Fibroblast of skin of back (primary cell): Measurements from ENCODE around the gene CCDC117. TPM values are rescaled to one million over a fixed set of nuclear protein-coding genes. Genes with fewer than 3 reads are reported as not detected.
A peak's percentile ranks its signal among the peaks of the same experiment; 100 is the strongest.
"Not testable (repeated sequence)": the region's sequence is repeated elsewhere in the genome, so short reads cannot be mapped to it uniquely, and the experiment has no call there.

Experiments used
- DNase-seq: peaks from one replicate; pipeline ENCODE4 v3.0.0-alpha.2; 2013
- polyA plus RNA-seq, 2 experiments: library from polyadenylated mRNA; unstranded; fragments of 120-200 nt; gene quantifications; one replicate each; pipeline ENCODE4 v1.2.1, GENCODE V29; 2013; ENCODE audit not compliant: insufficient read length in 2 of 2

CCDC117 gene
- polyA plus RNA-seq (2013, experiment 1 of 2; ENCODE audit: insufficient read length), result 15.8 TPM
- 16.6 TPM for polyA plus RNA-seq (2013, experiment 2 of 2; ENCODE audit: insufficient read length)

DNA sequence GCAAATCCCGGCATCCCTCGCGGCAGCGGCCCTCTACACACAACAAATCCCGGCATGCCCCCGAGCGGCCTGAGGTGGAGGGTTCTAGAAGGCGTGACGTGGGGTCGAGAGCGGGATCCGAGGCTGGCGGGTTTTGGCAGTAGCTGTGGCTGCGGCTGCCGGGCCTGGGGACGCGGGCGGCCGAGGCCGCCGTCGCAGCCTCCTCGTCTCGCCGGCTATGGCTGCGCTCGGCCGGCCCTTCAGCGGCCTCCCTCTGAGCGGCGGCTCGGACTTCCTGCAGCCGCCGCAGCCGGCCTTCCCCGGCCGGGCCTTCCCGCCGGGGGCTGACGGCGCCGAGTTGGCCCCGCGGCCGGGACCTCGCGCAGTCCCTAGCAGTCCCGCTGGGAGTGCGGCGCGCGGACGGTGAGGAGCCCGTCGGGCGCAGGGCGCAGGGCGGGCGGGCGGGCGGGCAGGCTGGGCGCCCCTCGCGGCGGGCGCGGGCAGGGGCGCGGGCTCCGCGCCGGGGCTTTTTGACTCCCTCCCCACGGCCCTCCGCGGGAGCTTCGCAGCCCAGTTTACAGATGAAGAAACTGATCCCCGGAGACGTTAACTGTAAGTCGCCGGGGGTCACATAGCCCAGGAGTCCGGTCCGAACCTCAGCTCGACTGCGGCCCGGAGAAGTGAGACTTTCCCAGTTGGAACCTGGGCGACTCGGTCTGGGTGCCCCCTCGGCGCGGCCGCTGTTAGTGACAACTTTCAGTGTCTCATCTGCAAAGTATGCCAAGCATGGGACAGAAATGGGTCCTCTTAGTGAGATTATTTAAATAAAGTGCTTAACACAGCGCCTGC lies at the start of gene CCDC117:
TSS of gene CCDC117 (plus strand) at position 63 of the 828 bp plus-strand sequence. CDS start at position 218, 155 bp downstream.
- DNase-seq, result peak; percentile 96

- DNase-seq, result no peak
These were observed 44.5 kb upstream of the CCDC117 start for GRCh38 chr22:28728002-28728401.

DNA sequence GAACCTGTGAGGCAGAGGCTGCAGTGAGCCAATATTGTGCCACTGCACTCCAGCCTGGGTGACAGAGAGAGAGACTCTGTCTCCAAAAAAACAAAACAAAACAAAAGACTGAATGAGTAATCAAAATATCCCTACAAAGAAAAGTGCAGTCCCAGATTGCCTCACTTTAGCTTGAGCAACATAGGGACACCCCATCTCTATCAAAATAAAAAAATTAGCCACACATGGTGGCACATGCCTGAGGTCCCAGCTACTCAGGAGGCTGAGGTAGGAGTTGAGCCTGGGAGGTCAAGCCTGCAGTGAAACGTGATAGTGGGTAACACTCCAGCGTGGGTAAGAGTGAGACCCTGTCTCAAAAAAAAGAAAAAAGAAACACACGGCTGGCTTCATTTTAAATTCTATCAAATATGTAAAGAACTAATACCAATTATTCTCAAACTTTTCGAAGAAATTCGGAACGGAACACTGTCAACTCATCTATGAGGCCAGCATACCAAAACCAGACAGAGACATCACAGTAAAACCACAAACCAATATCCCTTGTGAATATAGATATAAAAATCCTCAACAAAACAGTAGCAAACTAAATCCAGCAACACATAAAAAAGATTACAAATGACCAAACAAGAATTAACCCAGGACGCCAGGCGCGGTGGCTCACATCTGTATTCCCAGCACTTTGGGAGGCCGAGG lies 43.7 kb upstream of the CCDC117 start:
- DNase-seq, result peak; percentile 23

- DNase-seq, result no peak
These were observed 42.3 kb upstream of the CCDC117 start for GRCh38 chr22:28730179-28730578.

GRCh38 chr22:28734393-28734792 lies 38.1 kb upstream of the CCDC117 start:
- no peak for DNase-seq

- no peak for DNase-seq
These were observed 36.0 kb upstream of the CCDC117 start for GRCh38 chr22:28736301-28737155.

DNA sequence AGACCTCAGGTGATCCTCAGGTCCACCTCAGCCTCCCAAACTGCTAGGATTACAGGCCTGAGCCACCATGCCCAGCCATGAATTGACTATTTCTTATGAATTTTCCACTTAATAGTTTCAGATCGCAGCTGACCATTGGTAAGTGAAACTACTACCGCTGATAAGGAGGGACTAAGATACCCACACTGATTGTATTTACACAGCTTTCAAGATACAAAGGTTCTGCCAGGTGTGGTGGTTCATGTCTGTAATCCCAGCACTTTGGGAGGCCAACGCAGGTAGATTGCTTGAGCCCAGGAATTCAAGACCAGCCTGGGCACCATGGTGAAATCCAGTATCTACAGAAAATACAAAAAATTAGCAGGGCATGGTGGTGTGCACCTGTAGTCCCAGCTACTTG lies 34.8 kb upstream of the CCDC117 start:
- DNase-seq, result no peak

GRCh38 chr22:28738876-28739275 lies 33.6 kb upstream of the CCDC117 start:
- not testable (repeated sequence) for DNase-seq

DNA sequence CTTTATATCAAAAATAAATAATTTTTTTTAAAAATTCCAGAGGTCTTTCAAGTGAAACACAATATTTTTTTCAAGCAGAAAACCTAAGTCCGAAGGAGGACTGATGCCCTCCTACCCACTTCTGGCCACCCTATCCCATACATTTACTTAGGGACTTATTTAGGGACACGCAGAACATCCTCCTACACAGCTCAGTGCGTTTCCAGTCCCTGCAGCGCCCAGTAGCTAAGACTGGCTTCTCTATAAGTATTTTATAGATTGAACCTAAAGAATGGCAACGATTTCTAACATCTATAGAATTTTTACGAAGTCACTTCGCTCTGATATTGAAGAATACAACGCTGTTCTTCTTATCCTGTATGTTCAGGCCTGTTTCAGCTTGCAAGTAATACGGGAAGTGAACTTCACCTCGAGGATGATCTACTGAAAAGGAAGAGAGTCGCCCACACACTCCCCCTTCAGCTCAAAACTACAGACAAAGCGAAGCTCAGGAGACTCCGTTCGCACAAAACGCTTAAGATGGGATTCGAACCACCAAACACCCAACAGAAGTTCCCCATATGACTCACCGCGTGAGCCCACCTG lies 31.2 kb upstream of the CCDC117 start:
- no peak for DNase-seq

DNA sequence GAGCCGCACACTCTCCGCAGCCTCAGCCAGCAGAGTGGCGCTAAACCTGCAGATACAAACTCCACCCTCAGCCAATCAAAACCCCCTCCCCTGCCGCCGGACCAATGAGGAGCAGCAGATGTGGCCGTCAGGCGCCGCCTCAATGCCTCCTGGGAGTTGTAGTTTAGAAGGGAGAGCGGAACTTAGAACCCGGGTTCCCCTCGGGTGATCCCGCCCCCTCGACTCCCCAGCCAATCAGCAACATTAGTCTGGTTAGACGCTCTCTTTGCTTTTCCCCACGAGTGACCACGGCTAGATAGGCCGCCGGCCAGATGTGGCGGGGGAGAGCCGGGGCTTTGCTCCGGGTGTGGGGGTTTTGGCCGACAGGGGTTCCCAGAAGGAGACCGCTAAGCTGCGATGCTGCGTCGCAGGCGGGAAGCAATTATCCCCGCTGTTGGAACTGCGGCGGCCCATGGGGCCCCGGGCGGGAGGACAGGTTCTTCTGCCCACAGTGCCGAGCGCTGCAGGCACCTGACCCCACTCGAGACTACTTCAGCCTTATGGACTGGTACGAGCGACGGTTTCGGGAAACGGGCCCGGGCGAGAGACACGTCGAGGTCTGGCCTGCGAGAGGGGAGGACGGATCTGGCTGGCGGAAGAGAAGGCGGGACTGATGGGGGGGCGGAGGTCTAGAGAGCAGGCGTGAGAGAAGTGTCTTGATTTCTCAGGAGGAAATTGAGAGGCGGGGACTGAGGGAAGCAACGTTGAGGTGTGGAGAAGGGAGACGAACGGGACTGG lies 30.5 kb upstream of the CCDC117 start, which contains the start of the genes CHEK2 and HSCB:
TSS of gene CHEK2 (minus strand) at position 36 of the 777 bp plus-strand sequence. CDS start 7,099 bp downstream, outside the sequence.
TSS of gene HSCB (plus strand) at position 255 of the 777 bp plus-strand sequence. CDS start at position 312, 57 bp downstream.
- DNase-seq, result peak; percentile 99

DNA sequence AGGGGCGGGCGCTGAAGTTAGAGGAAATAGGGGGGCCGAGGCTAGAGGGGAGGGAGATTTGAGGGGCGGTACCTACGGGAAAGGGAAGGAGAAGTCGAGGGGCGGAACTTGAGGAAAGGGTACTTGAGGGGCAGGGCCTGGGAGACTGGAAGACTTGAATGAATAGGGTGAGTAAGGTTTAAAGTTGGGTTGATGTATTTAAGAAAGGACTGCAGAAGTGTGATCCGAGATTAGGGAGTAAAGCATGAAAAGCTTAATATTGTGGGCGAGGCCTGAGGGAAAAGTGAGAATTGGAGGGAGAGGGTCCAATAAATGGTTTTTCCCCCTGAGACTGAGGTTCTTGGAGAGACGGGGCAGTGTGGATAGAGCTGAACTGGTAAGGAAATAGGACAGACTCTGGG lies 29.9 kb upstream of the CCDC117 start:
- DNase-seq, result no peak

- no peak for DNase-seq
These were observed 28.6 kb upstream of the CCDC117 start for GRCh38 chr22:28743852-28744251.

DNA sequence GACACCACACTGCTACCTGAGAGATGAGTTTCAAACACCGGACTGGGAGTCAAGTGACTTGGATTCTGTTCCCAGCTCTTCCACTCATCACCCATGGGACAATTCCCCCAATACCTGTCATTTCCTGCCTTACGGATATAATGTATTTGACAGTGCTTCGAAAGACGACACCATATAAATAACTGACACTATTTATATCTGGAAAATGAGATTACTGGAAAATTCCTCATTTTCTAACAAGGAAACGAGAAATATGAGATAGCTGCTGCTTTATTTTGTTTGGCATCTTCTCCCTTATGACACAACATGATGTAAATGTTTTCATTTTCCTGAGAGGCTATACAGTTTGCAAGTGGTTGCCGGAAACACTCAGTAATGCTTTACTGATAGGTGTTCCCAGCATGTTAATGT lies 22.0 kb upstream of the CCDC117 start:
- DNase-seq, result peak; percentile 94

GRCh38 chr22:28754512-28754911 lies 18.0 kb upstream of the CCDC117 start:
- DNase-seq, result not testable (repeated sequence)

- no peak for DNase-seq
These were observed 12.5 kb upstream of the CCDC117 start for GRCh38 chr22:28759861-28760560.

DNA sequence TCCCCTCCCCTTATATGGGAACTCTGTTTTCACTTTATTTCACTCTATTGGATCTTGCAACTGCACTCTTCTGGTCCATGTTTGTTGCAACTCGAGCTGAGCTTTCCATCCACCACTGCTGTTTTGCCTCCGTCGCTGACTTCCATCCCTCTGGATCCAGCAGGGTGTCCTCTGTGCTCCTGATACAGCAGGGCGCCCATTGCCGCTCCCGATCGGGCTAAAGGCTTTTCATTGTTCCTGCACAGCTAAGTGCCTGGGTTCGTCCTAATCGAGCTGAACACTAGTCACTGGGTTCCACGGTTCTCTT lies 11.1 kb upstream of the CCDC117 start:
- no peak for DNase-seq

- DNase-seq, result not testable (repeated sequence)
These were observed 10.5 kb upstream of the CCDC117 start for GRCh38 chr22:28762000-28762399.

DNA sequence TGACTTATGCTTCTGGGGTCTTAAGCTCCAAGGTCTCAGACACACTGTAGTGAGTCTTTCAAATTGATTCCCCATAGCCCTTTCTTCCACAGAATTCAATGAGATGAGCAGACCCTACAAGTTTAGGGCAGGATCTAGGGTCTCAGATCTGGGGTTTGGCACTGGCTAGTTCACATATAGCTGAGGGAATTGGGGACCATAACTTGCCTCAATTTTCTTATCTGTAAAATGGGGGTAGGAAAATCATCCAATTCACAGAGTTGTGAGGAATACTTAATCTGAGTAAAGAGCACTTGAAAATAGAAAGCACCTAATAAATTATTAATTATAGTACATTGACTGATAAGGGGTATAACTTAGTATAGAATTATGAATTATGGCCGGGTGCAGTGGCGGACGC lies 5.9 kb upstream of the CCDC117 start:
- DNase-seq, result no peak

DNA sequence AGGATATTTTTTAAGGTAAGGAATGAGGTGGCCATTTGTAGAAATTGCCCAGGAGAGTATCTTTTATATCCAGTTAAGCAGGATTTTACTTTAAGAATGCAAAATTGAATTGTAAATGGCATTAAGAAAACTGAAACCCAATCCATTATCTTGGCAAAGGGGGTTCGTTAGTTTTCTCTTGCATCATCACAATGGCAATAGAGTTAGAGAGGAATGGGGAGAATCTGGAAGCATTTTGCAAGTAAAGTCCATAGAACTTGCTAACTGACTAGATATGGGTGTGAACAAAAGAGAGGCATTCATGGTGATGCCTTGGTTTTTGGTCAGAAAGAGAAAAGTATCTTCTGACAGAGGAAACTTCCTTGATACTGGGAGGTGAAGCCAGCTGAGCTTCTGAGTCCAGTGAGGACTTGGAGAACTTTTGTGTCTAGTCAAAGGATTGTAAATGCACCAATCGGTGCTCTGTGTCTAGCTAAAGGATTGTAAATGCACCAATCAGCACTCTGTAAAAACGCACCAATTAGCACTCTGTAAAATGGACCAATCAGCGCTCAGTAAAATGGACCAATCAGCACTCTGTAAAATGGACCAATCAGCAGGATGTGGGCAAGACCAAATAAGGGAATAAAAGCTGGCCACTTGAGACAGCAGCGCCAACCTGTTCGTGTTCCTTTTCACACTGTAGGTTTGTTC lies 3.6 kb upstream of the CCDC117 start:
- DNase-seq, result no peak
